Spleen (tissue), 7 donors: Measurements from ENCODE around the gene TRPC1.

ENCODE experiments used
- POLR2A ChIP-seq, 3 donors: fragments of 450-650 bp; IDR thresholded peaks; one replicate each; pipeline ENCODE4 v1.5.1; 2017; ENCODE audit warnings: antibody characterized with exemption in 3 of 3, mild to moderate bottlenecking in 1 of 3
- TF ChIP-seq, protein P1 (sequence below), 11 experiments: fragments of 200-600 bp in 7 of 11; fragments of 450-650 bp in 4 of 11; sonication (generic) in 4 of 11; IDR thresholded peaks in 8 of 11; conservative IDR thresholded peaks in 3 of 11; 1 replicate in 7 of 11; 2 replicates in 4 of 11; pipeline versions ENCODE4 v1.4.0 to v1.8.0; 2016 to 2021; ENCODE audit warnings: antibody characterized with exemption in 11 of 11, inconsistent platforms in 4 of 11, mild to moderate bottlenecking in 1 of 11
- donor health status: DM: no; HTN: no; CAD: no; lungs with moderate emphysema.
- donor health status: DM: no; HTN: no; CAD: no.
- donor health status: DM: no; HTN: no; CAD: no.

DNA sequence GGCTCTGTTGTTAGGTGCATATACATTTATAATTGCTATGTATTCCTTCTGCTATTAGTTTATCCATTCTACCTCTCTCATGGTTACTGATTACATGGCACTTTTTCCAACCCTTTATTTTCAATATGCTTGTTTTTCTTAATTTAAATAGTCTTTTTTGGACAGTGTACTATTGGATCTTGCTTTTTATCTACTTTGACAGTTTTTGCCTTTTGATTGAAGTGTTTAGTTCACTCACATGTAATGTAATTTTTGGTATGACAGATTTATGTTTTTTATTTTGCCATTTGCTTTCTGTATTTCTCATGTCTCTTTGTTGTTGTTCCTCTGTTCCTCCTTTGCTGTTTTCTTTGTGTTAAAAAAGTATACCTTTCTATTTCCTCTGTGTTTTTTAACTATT is 44.5 kb downstream of the TRPC1 start:
- TF ChIP-seq, protein P1, sequence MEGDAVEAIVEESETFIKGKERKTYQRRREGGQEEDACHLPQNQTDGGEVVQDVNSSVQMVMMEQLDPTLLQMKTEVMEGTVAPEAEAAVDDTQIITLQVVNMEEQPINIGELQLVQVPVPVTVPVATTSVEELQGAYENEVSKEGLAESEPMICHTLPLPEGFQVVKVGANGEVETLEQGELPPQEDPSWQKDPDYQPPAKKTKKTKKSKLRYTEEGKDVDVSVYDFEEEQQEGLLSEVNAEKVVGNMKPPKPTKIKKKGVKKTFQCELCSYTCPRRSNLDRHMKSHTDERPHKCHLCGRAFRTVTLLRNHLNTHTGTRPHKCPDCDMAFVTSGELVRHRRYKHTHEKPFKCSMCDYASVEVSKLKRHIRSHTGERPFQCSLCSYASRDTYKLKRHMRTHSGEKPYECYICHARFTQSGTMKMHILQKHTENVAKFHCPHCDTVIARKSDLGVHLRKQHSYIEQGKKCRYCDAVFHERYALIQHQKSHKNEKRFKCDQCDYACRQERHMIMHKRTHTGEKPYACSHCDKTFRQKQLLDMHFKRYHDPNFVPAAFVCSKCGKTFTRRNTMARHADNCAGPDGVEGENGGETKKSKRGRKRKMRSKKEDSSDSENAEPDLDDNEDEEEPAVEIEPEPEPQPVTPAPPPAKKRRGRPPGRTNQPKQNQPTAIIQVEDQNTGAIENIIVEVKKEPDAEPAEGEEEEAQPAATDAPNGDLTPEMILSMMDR (IDR thresholded peaks at IDR 0.05 in 8 of 11, conservative IDR thresholded peaks at IDR 0.05 in 3 of 11): no peak
- no peak for TF ChIP-seq POLR2A (IDR thresholded peaks at IDR 0.05)
